HEK293 (cell line): ENCODE results near the gene NASP.

Experiments used
- CTCF ChIA-PET: fragments of 350-600 bp; formaldehyde crosslinking; extraction: SDS; loops from one replicate; lab custom pipeline; 2021; ENCODE audit warnings: antibody characterized with exemption; lab: Yijun Ruan, JAX
- POLR2A ChIA-PET: fragments of 300-600 bp; formaldehyde crosslinking; extraction: SDS; loops from one replicate; lab custom pipeline; 2020; ENCODE audit warnings: antibody characterized with exemption, inconsistent platforms; lab: Yijun Ruan, JAX
- H3K27ac ChIP-seq: fragments of 200-500 bp; sonication (Bioruptor generic); 2 replicates; pipeline ENCODE4 v1.5.1; 2014; ENCODE audit warnings: low read depth, low read length, control low read depth, inconsistent platforms; ENCODE audit errors: extremely low read depth
- H3K36me3 ChIP-seq, 2 experiments: fragments of 200-500 bp in 1 of 2; sonication (Bioruptor generic) in 1 of 2; 1 replicate in 1 of 2; 2 replicates in 1 of 2; pipeline ENCODE4 v1.5.1; 2014 to 2017; ENCODE audit warnings: inconsistent platforms in 2 of 2, low read length in 2 of 2; ENCODE audit not compliant: control insufficient read depth in 2 of 2, insufficient read depth in 1 of 2
- H3K4me1 ChIP-seq: fragments of 200-500 bp; sonication (Bioruptor generic); 2 replicates; pipeline ENCODE4 v1.5.1; 2014; ENCODE audit warnings: mild to moderate bottlenecking, low read length, inconsistent platforms; ENCODE audit not compliant: control insufficient read depth, insufficient read depth
- H3K4me3 ChIP-seq: 2 replicates; pipeline ENCODE4 v1.5.1; 2011; ENCODE audit warnings: low read depth, mild to moderate bottlenecking, control low read depth, low read length, moderate library complexity
- H3K9me3 ChIP-seq: fragments of 200-500 bp; sonication (Bioruptor generic); 2 replicates; pipeline ENCODE4 v1.5.1; 2014; ENCODE audit warnings: low read depth, low read length, inconsistent platforms; ENCODE audit not compliant: control insufficient read depth, insufficient read depth
- BCL11A ChIP-seq: fragments of 450-650 bp; formaldehyde crosslinking; IDR thresholded peaks from 2 replicates; pipeline ENCODE4 v1.5.1; 2016; ENCODE audit warnings: low read depth, missing biosample characterization, missing genetic modification characterization
- GLI2 ChIP-seq: fragments of 450-650 bp; formaldehyde crosslinking; IDR thresholded peaks from 2 replicates; pipeline ENCODE4; 2017; ENCODE audit warnings: missing biosample characterization, missing genetic modification characterization, low read depth, borderline replicate concordance
- MZF1 ChIP-seq: fragments of 450-650 bp; formaldehyde crosslinking; IDR thresholded peaks from 2 replicates; pipeline ENCODE4 v1.5.1; 2017; ENCODE audit warnings: missing biosample characterization, missing genetic modification characterization, borderline replicate concordance
- OVOL3 ChIP-seq: fragments of 450-650 bp; formaldehyde crosslinking; IDR thresholded peaks from 2 replicates; pipeline ENCODE4 v1.5.1; 2016; ENCODE audit warnings: missing biosample characterization, missing genetic modification characterization
- ZNF133 ChIP-seq: fragments of 450-650 bp; formaldehyde crosslinking; IDR thresholded peaks from 2 replicates; pipeline ENCODE4 v1.5.1; 2016; ENCODE audit warnings: missing biosample characterization, missing genetic modification characterization
- ZNF174 ChIP-seq: fragments of 450-650 bp; formaldehyde crosslinking; IDR thresholded peaks from 2 replicates; pipeline ENCODE4 v1.5.0; 2017; ENCODE audit warnings: missing biosample characterization, mild to moderate bottlenecking, missing genetic modification characterization
- ZNF184 ChIP-seq: fragments of 450-650 bp; IDR thresholded peaks from 2 replicates; pipeline ENCODE4 v1.5.1; 2018; ENCODE audit warnings: missing biosample characterization, mild to moderate bottlenecking, missing genetic modification characterization
- ZNF266 ChIP-seq: fragments of 450-650 bp; formaldehyde crosslinking; IDR thresholded peaks from 2 replicates; pipeline ENCODE4 v1.5.1; 2016; ENCODE audit warnings: missing biosample characterization, missing genetic modification characterization, low read depth
- ZNF335 ChIP-seq: fragments of 450-650 bp; formaldehyde crosslinking; conservative IDR thresholded peaks from 2 replicates; pipeline ENCODE4 v1.5.1; 2016; ENCODE audit warnings: missing biosample characterization, missing genetic modification characterization
- ZNF37A ChIP-seq: fragments of 450-650 bp; IDR thresholded peaks from 2 replicates; pipeline ENCODE4 v1.5.1; 2018; ENCODE audit warnings: missing biosample characterization, missing genetic modification characterization
- ZNF404 ChIP-seq: fragments of 450-650 bp; formaldehyde crosslinking; IDR thresholded peaks from 2 replicates; pipeline ENCODE4 v1.5.1; 2017; ENCODE audit warnings: missing biosample characterization, missing genetic modification characterization
- ZNF530 ChIP-seq: fragments of 450-650 bp; formaldehyde crosslinking; IDR thresholded peaks from 2 replicates; pipeline ENCODE4 v1.5.1; 2016; ENCODE audit warnings: low read depth, missing biosample characterization, missing genetic modification characterization
- ZNF548 ChIP-seq: fragments of 450-650 bp; formaldehyde crosslinking; IDR thresholded peaks from 2 replicates; pipeline ENCODE4 v1.5.1; 2016; ENCODE audit warnings: missing biosample characterization, missing genetic modification characterization
- ZNF560 ChIP-seq: fragments of 450-650 bp; formaldehyde crosslinking; IDR thresholded peaks from 2 replicates; pipeline ENCODE4 v1.5.1; 2017; ENCODE audit warnings: missing biosample characterization, missing genetic modification characterization, borderline replicate concordance
- ZNF658 ChIP-seq: fragments of 450-650 bp; formaldehyde crosslinking; IDR thresholded peaks from 2 replicates; pipeline ENCODE4; 2016; ENCODE audit warnings: missing biosample characterization, missing genetic modification characterization
- ZNF664 ChIP-seq: fragments of 450-650 bp; formaldehyde crosslinking; IDR thresholded peaks from 2 replicates; pipeline ENCODE4 v1.5.1; 2016; ENCODE audit warnings: missing biosample characterization, missing genetic modification characterization
- ZNF670 ChIP-seq: fragments of 450-650 bp; formaldehyde crosslinking; IDR thresholded peaks from 2 replicates; pipeline ENCODE4 v1.5.1; 2016; ENCODE audit warnings: missing biosample characterization, missing genetic modification characterization, low read depth
- ZNF777 ChIP-seq: fragments of 450-650 bp; formaldehyde crosslinking; IDR thresholded peaks from 2 replicates; pipeline ENCODE4 v1.5.1; 2017; ENCODE audit warnings: missing biosample characterization, missing genetic modification characterization, borderline replicate concordance
- ZNF791 ChIP-seq: fragments of 450-650 bp; formaldehyde crosslinking; IDR thresholded peaks from 2 replicates; pipeline ENCODE4 v1.5.1; 2016; ENCODE audit warnings: missing biosample characterization, missing genetic modification characterization
- ZNF830 ChIP-seq: fragments of 450-650 bp; IDR thresholded peaks from 2 replicates; pipeline ENCODE4 v1.5.0; 2018; ENCODE audit warnings: missing biosample characterization, missing genetic modification characterization, low read depth, mild to moderate bottlenecking, moderate library complexity
- ZSCAN23 ChIP-seq: fragments of 450-650 bp; formaldehyde crosslinking; IDR thresholded peaks from 2 replicates; pipeline ENCODE4 v1.5.1; 2016; ENCODE audit warnings: missing biosample characterization, missing genetic modification characterization
- TF ChIP-seq, protein P1 (sequence below): fragments of 450-650 bp; formaldehyde crosslinking; IDR thresholded peaks from 2 replicates; pipeline ENCODE4 v1.5.1; 2016; ENCODE audit warnings: missing biosample characterization, missing genetic modification characterization
- TF ChIP-seq, protein P2 (sequence below): fragments of 450-650 bp; formaldehyde crosslinking; IDR thresholded peaks from 2 replicates; pipeline ENCODE4; 2016; ENCODE audit warnings: missing biosample characterization, missing genetic modification characterization
- TF ChIP-seq, protein P3 (sequence below): fragments of 450-650 bp; formaldehyde crosslinking; conservative IDR thresholded peaks from 2 replicates; pipeline ENCODE4 v1.5.1; 2016; ENCODE audit warnings: low read depth, missing biosample characterization, missing genetic modification characterization
- TF ChIP-seq, protein P4 (sequence below): fragments of 450-650 bp; formaldehyde crosslinking; optimal IDR thresholded peaks from 2 replicates; pipeline ENCODE3; 2016; ENCODE audit warnings: missing biosample characterization, mild to moderate bottlenecking, missing genetic modification characterization

Gene NASP, protein sequence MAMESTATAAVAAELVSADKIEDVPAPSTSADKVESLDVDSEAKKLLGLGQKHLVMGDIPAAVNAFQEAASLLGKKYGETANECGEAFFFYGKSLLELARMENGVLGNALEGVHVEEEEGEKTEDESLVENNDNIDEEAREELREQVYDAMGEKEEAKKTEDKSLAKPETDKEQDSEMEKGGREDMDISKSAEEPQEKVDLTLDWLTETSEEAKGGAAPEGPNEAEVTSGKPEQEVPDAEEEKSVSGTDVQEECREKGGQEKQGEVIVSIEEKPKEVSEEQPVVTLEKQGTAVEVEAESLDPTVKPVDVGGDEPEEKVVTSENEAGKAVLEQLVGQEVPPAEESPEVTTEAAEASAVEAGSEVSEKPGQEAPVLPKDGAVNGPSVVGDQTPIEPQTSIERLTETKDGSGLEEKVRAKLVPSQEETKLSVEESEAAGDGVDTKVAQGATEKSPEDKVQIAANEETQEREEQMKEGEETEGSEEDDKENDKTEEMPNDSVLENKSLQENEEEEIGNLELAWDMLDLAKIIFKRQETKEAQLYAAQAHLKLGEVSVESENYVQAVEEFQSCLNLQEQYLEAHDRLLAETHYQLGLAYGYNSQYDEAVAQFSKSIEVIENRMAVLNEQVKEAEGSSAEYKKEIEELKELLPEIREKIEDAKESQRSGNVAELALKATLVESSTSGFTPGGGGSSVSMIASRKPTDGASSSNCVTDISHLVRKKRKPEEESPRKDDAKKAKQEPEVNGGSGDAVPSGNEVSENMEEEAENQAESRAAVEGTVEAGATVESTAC

DNA sequence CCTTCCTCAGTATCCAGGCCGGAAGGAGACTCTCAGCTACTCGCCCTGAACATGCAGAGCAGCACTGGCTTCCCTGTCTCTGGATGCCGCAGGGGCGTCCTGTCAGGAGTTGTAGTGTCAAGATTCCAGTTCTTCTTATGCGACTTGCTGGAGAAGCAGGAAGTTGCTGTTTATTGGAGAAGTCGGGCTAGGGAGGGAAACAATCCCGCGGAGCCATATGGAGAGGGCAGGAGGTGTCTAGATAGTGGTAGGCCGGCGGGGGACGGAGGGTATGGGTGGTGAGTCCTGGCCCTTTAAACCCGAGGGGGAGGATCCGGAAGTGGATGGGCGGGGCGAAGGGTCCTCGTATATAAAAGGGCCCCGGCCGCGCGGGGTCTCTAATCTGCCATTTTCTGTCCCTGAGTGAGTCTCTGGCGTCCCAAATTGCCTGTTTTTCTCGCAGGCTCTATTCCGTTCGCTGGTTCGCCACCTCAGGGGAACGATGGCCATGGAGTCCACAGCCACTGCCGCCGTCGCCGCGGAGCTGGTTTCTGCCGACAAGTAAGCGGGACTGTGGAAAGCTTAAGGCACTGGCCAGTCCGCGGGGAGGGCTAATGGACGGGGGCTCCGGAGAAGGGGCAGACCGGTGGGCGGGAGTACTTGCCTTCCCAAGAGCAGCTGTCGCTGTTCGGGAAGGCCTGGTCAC lies at the start of gene NASP:
NASP (plus strand) TSS at position 376 of the 685 bp plus-strand sequence; CDS start at position 482, 106 bp downstream.
- Histone ChIP-seq H3K9me3 (no peaks in the 10 kb centered on the region), H3K27ac (peak within 1 kb of the TSS; percentile 90), H3K36me3 (peaks cover 0 to 19% of the 10 kb centered on the region in 2 experiments; a peak in 2 of 3 replicates), H3K4me1 (no peaks in the 10 kb centered on the region), H3K4me3 (peak within 1 kb of the TSS; percentile 79)
- POLR2A ChIA-PET: interaction anchor here (0.5 to 3.2 kb wide), 27 partner anchors 10 to 1231 kb away, joined by 3 to 56 read pairs (median 4); partner anchors contain the start of genes AKR1A1, CCDC163, GPBP1L1 and MMACHC
- CTCF ChIA-PET: interaction anchor here (0.6 to 9.6 kb wide), 4 partner anchors 13 to 71 kb away, joined by 3 to 71 read pairs (median 4); no protein-coding TSS in a partner anchor
- TF ChIP-seq ZNF548 (no peak), ZNF530 (tag by site-specific recombination) (no peak), BCL11A (peak; percentile 57; the same call in 1 of the 2 replicates), ZNF791 (tag by site-specific recombination) (no peak), OVOL3 (tag by site-specific recombination) (0 out of 2 replicates have a peak, but pooled peaks have one; percentile 73), ZNF830 (tag by site-specific recombination) (no peak), ZNF658 (tag by site-specific recombination) (no peak), ZNF404 (tag by site-specific recombination) (no peak), ZNF664 (tag by site-specific recombination) (no peak), ZNF335 (tag by site-specific recombination) (peak; percentile 98), ZNF670 (no peak), GLI2 (tag by site-specific recombination) (no peak), ZNF560 (tag by site-specific recombination) (no peak), ZNF777 (tag by site-specific recombination) (0 out of 2 replicates have a peak, but pooled peaks have one; percentile 27), ZNF37A (tag by site-specific recombination) (no peak), ZSCAN23 (tag by site-specific recombination) (no peak), MZF1 (no peak), ZNF266 (no peak), ZNF174 (tag by site-specific recombination) (no peak), ZNF133 (tag by site-specific recombination) (no peak), ZNF184 (tag by site-specific recombination) (no peak)
- TF ChIP-seq, protein P1, sequence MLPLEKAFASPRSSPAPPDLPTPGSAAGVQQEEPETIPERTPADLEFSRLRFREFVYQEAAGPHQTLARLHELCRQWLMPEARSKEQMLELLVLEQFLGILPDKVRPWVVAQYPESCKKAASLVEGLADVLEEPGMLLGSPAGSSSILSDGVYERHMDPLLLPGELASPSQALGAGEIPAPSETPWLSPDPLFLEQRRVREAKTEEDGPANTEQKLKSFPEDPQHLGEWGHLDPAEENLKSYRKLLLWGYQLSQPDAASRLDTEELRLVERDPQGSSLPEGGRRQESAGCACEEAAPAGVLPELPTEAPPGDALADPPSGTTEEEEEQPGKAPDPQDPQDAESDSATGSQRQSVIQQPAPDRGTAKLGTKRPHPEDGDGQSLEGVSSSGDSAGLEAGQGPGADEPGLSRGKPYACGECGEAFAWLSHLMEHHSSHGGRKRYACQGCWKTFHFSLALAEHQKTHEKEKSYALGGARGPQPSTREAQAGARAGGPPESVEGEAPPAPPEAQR (tag by site-specific recombination): peak; percentile 87; the same call in 1 of the 2 replicates
- TF ChIP-seq, protein P2, sequence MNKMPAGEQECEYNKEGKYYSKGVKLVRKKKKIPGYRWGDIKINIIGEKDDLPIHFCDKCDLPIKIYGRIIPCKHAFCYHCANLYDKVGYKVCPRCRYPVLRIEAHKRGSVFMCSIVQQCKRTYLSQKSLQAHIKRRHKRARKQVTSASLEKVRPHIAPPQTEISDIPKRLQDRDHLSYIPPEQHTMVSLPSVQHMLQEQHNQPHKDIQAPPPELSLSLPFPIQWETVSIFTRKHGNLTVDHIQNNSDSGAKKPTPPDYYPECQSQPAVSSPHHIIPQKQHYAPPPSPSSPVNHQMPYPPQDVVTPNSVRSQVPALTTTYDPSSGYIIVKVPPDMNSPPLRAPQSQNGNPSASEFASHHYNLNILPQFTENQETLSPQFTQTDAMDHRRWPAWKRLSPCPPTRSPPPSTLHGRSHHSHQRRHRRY (tag by site-specific recombination): no peak
- TF ChIP-seq, protein P3, sequence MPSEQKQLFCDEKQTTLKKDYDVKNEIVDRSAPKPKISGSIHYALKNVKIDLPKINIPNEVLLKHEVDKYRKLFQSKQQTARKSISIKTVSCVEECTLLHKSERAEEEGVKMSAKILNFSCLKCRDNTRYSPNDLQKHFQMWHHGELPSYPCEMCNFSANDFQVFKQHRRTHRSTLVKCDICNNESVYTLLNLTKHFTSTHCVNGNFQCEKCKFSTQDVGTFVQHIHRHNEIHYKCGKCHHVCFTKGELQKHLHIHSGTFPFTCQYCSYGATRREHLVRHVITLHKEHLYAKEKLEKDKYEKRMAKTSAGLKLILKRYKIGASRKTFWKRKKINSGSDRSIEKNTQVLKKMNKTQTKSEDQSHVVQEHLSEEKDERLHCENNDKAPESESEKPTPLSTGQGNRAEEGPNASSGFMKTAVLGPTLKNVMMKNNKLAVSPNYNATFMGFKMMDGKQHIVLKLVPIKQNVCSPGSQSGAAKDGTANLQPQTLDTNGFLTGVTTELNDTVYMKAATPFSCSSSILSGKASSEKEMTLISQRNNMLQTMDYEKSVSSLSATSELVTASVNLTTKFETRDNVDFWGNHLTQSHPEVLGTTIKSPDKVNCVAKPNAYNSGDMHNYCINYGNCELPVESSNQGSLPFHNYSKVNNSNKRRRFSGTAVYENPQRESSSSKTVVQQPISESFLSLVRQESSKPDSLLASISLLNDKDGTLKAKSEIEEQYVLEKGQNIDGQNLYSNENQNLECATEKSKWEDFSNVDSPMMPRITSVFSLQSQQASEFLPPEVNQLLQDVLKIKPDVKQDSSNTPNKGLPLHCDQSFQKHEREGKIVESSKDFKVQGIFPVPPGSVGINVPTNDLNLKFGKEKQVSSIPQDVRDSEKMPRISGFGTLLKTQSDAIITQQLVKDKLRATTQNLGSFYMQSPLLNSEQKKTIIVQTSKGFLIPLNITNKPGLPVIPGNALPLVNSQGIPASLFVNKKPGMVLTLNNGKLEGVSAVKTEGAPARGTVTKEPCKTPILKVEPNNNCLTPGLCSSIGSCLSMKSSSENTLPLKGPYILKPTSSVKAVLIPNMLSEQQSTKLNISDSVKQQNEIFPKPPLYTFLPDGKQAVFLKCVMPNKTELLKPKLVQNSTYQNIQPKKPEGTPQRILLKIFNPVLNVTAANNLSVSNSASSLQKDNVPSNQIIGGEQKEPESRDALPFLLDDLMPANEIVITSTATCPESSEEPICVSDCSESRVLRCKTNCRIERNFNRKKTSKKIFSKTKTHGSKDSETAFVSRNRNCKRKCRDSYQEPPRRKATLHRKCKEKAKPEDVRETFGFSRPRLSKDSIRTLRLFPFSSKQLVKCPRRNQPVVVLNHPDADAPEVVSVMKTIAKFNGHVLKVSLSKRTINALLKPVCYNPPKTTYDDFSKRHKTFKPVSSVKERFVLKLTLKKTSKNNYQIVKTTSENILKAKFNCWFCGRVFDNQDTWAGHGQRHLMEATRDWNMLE: peak; percentile 15; the same call in 1 of the 2 replicates
- TF ChIP-seq, protein P4, sequence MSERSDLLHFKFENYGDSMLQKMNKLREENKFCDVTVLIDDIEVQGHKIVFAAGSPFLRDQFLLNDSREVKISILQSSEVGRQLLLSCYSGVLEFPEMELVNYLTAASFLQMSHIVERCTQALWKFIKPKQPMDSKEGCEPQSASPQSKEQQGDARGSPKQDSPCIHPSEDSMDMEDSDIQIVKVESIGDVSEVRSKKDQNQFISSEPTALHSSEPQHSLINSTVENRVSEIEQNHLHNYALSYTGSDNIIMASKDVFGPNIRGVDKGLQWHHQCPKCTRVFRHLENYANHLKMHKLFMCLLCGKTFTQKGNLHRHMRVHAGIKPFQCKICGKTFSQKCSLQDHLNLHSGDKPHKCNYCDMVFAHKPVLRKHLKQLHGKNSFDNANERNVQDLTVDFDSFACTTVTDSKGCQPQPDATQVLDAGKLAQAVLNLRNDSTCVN (tag by site-specific recombination): no peak
